MM.1S (cell line): ENCODE measurements around the gene THRSP.

Experiments used
- CTCF ChIP-seq: fragments of 300-600 bp; sonication (generic); IDR thresholded peaks from 2 replicates; pipeline ENCODE4 v1.5.1; 2016; ENCODE audit warnings: antibody characterized with exemption, low read length, mixed read lengths
- EZH2 ChIP-seq: fragments of 300-600 bp; sonication (generic); optimal IDR thresholded peaks from 2 replicates; pipeline ENCODE3; 2017; ENCODE audit warnings: low read depth, mild to moderate bottlenecking, antibody characterized with exemption, low read length, mixed read lengths

GRCh38 chr11:78057462-78058055 is 6.1 kb upstream of the THRSP start:
- TF ChIP-seq CTCF, result no peak
- no peak for TF ChIP-seq EZH2
